GM18508 (cell line): ENCODE results near the gene NAALADL2.

ENCODE experiments used
- ATAC-seq: cut with Tn5 transposase; IDR thresholded peaks from one replicate; pipeline ENCODE4 v1.9.1; 2021; ENCODE audit warnings: moderate number of reproducible peaks; ENCODE audit not compliant: insufficient read depth, unreplicated experiment

NAALADL2 gene

DNA sequence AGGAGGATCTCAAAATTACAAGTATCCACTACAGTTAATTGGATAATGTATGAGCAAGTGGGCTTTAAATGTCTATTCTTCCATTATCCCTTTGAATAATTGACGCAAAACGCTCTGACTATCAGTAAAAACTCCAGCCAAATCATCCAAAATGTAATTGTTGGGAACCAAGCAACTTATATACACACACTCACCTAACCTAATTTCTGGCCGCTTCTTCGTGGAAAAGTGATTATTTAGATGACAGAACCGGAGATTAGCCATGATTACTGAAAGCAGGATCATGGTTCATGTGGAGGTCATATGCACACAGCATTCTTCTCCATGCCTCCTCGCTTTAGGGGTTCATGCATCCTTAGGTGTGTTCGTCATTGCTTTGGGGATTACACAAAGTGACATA lies 992.4 kb downstream of the NAALADL2 start:
- no peak for ATAC-seq

DNA sequence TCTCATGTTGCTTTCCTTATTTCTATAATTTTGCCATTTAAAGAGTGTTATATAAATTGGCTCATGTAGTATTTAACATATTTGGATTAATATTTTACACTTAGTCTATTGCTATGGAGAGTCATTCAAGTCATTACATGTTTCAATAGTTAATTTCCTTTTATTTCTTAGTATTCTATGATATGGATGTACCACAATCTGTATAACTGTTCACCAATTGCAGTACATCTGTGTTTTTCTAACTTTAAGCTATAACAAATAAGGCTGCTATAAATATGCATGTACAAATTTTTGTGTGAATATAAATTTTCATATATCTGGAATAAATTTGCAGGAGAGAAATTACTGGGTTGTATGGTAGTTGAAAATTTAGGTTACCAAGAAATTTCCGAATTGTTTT lies 993.4 kb downstream of the NAALADL2 start:
- ATAC-seq, result no peak

DNA sequence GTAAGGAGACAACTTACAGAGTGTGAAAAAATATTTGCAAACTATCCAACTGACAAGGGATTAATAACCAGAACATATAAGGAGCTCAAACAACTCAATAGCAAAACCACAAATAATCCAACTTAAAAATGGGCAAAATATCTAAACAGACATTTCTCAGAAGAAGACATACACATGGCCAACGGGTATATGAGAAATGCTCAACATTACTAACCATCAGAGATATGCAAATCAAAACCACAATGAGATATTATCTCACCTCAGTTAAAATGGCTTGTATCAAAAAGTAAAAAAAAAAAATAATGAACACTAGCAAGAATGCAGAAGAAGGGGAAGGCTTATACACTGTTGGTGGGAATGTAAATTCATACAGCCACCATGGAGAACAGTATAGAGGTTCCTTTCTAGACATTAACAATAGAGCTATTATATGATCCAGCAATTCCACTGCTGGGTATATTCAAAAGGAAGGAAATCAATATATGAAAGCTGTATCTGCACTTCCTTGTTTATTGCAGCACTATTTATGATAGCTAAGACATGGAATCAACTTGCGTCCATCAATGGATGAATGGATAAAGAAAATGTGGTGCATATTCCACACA lies 998.6 kb downstream of the NAALADL2 start:
- no peak for ATAC-seq
